Ascending aorta (tissue), 2 donors: ENCODE measurements around the gene LHFPL2. TPM values are rescaled to one million over a fixed set of nuclear protein-coding genes. Genes with fewer than 3 reads are reported as not detected.

ENCODE experiments used
- DNase-seq, 2 donors: peaks; one replicate each; pipeline ENCODE4 v3.0.0-alpha.2; 2019; ENCODE audit warnings: low spot score in 2 of 2
- H3K27ac ChIP-seq, 2 donors: fragments of 200-600 bp; sonication (generic); one replicate each; pipeline ENCODE4 v1.5.1; 2016 to 2017; ENCODE audit warnings: mild to moderate bottlenecking in 1 of 2
- H3K27me3 ChIP-seq: fragments of 200-600 bp; sonication (generic); one replicate; pipeline ENCODE4 v1.5.1; 2017
- H3K36me3 ChIP-seq, 2 donors: fragments of 200-600 bp; sonication (generic); one replicate each; pipeline ENCODE4 v1.5.1; 2016
- H3K4me1 ChIP-seq, 2 donors: fragments of 200-600 bp; sonication (generic); one replicate each; pipeline ENCODE4 v1.5.1; 2016 to 2017; ENCODE audit warnings: mild to moderate bottlenecking in 1 of 2
- H3K4me3 ChIP-seq, 2 donors: fragments of 200-600 bp; sonication (generic); one replicate each; pipeline ENCODE4 v1.5.1; 2016 to 2017; ENCODE audit warnings: mild to moderate bottlenecking in 1 of 2
- H3K9me3 ChIP-seq, 2 donors: fragments of 200-600 bp; sonication (generic); one replicate each; pipeline ENCODE4 v1.5.1; 2016
- CTCF ChIP-seq, 3 experiments: fragments of 200-600 bp in 2 of 3; fragments of 450-650 bp in 1 of 3; sonication (generic) in 2 of 3; IDR thresholded peaks; one replicate each; pipeline ENCODE4 v1.5.1; 2016 to 2019; ENCODE audit warnings: antibody characterized with exemption in 3 of 3, mild to moderate bottlenecking in 1 of 3, moderate library complexity in 1 of 3
- intact Hi-C: fragments of 100-400 bp; cut with DNase I; formaldehyde crosslinking; loops from one replicate; pipeline ENCODE4 v1.15.1; 2023
- total RNA-seq: library from RNA; depleted of rRNA; stranded (reverse); fragments of >200 nt; gene quantifications from one replicate; pipeline ENCODE4 v1.1.0, GENCODE V29; 2016

LHFPL2 gene
- total RNA-seq, 1 donor from 2014 or later = 9.7 TPM

- Histone ChIP-seq H3K4me3 (no peak overlapping the region), H3K4me1 (peaks cover 9 to 32% of the 10 kb centered on the region in 2 donors), H3K9me3 (no peaks in the 10 kb centered on the region), H3K27ac (no peak overlapping the region), H3K36me3 (no peaks in the 10 kb centered on the region), H3K27me3 (no peaks in the 10 kb centered on the region)
- DNase-seq = no peak
- TF ChIP-seq CTCF (IDR thresholded peaks at IDR 0.05) = no peak
- intact Hi-C loops = loop anchor here (5.0 kb wide), 1 partner anchor 84 kb away; no protein-coding TSS in a partner anchor
Observed at GRCh38 chr5:78543292-78543691, 105.3 kb downstream of the LHFPL2 start.

GRCh38 chr5:78542321-78542840, 106.2 kb downstream of the LHFPL2 start:
- no peak for TF ChIP-seq CTCF (IDR thresholded peaks at IDR 0.05)
- no peaks in the 10 kb centered on the region for H3K27me3 ChIP-seq
- H3K4me1 ChIP-seq = peaks cover 6 to 33% of the 10 kb centered on the region in 2 donors
- H3K36me3 ChIP-seq = no peaks in the 10 kb centered on the region
- H3K9me3 ChIP-seq = no peaks in the 10 kb centered on the region
- no peak overlapping the region for H3K27ac ChIP-seq
- intact Hi-C loops = loop anchor here (5.0 kb wide), 1 partner anchor 85 kb away; no protein-coding TSS in a partner anchor
- DNase-seq = no peak
- no peak overlapping the region for H3K4me3 ChIP-seq

GRCh38 chr5:78541086-78541654, 107.4 kb downstream of the LHFPL2 start:
- Histone ChIP-seq H3K9me3 (no peaks in the 10 kb centered on the region), H3K4me1 (peaks cover 0 to 23% of the 10 kb centered on the region in 2 donors), H3K4me3 (no peak overlapping the region), H3K27me3 (no peaks in the 10 kb centered on the region), H3K36me3 (no peaks in the 10 kb centered on the region), H3K27ac (no peak overlapping the region)
- intact Hi-C loops = loop anchor here (5.0 kb wide), 1 partner anchor 86 kb away; no protein-coding TSS in a partner anchor
- no peak for TF ChIP-seq CTCF (IDR thresholded peaks at IDR 0.05)
- DNase-seq = peak in 1 of 2 donors; percentile 62

GRCh38 chr5:78540335-78541085, 108.1 kb downstream of the LHFPL2 start:
- Histone ChIP-seq H3K27me3 (no peaks in the 10 kb centered on the region), H3K27ac (peak overlapping the region in 1 of 2 donors; percentile 34), H3K9me3 (no peaks in the 10 kb centered on the region), H3K36me3 (no peaks in the 10 kb centered on the region), H3K4me3 (no peak overlapping the region), H3K4me1 (peaks cover under 1 to 20% of the 10 kb centered on the region in 2 donors)
- peak in 1 of 2 donors; percentile 74 for DNase-seq
- no peak for TF ChIP-seq CTCF (IDR thresholded peaks at IDR 0.05)
- intact Hi-C loops = loop anchor here (5.0 kb wide), 1 partner anchor 87 kb away; no protein-coding TSS in a partner anchor

GRCh38 chr5:78538240-78538850, 110.2 kb downstream of the LHFPL2 start:
- Histone ChIP-seq H3K4me3 (no peak overlapping the region), H3K27ac (no peak overlapping the region), H3K36me3 (no peaks in the 10 kb centered on the region), H3K4me1 (peaks cover 10 to 34% of the 10 kb centered on the region in 2 donors), H3K27me3 (no peaks in the 10 kb centered on the region), H3K9me3 (no peaks in the 10 kb centered on the region)
- peak in 1 of 2 donors; percentile 60 for DNase-seq
- intact Hi-C loops = loop anchor here (5.0 kb wide), 2 partner anchors 384 to 424 kb away; no protein-coding TSS in a partner anchor
- no peak for TF ChIP-seq CTCF (IDR thresholded peaks at IDR 0.05)
